PC-9 (cell line): ENCODE results near the gene EBF4. TPM values are rescaled to one million over a fixed set of nuclear protein-coding genes. Genes with fewer than 3 reads are reported as not detected.

Source experiments
- BruUV-seq: library from RNA; stranded (reverse); fragments of 400-500 nt; replicated peaks from 2 replicates; lab custom pipeline; 2021; lab: Mats Ljungman, UMichigan
- CTCF ChIA-PET: fragments of 300-600 bp; sonication (Branson Sonifier 250); formaldehyde crosslinking; loops from one replicate; lab custom pipeline; 2022; ENCODE audit warnings: antibody characterized with exemption; lab: Charles Lee
- POLR2A ChIA-PET: fragments of 300-600 bp; sonication (Branson Sonifier 250); formaldehyde crosslinking; loops from one replicate; lab custom pipeline; 2022; ENCODE audit warnings: antibody characterized with exemption; ENCODE audit not compliant: unreplicated experiment; lab: Charles Lee
- DNase-seq, 2 experiments: peaks; one replicate each; pipeline versions ENCODE4 v3.0.0 to v3.0.0-alpha.2; 2015 to 2022; ENCODE audit warnings: mixed read lengths in 1 of 2
- H2AFZ ChIP-seq: fragments of 200-600 bp; sonication (generic); 2 replicates; pipeline ENCODE4 v1.8.1; 2017; ENCODE audit warnings: antibody characterized with exemption
- H3F3A ChIP-seq: fragments of 200-600 bp; sonication (generic); 2 replicates; pipeline ENCODE4 v1.8.1; 2017; ENCODE audit warnings: antibody characterized with exemption, mild to moderate bottlenecking, low read depth; ENCODE audit not compliant: insufficient read depth
- H3K27ac ChIP-seq: fragments of 200-600 bp; sonication (generic); 2 replicates; pipeline ENCODE4 v1.6.1; 2016; ENCODE audit warnings: mixed run types
- H3K27me3 ChIP-seq: fragments of 200-600 bp; sonication (generic); 2 replicates; pipeline ENCODE4 v1.6.1; 2016; ENCODE audit warnings: low read depth, mixed run types; ENCODE audit not compliant: insufficient read depth
- H3K36me3 ChIP-seq: fragments of 200-600 bp; sonication (generic); 2 replicates; pipeline ENCODE4 v1.6.1; 2016; ENCODE audit warnings: low read depth, mixed run types
- H3K4me1 ChIP-seq: fragments of 200-600 bp; sonication (generic); replicated peaks from 2 replicates; pipeline ENCODE4 v1.6.1; 2016; ENCODE audit warnings: mixed run types; ENCODE audit not compliant: insufficient read depth
- H3K4me2 ChIP-seq: fragments of 200-600 bp; sonication (generic); 2 replicates; pipeline ENCODE4 v1.6.1; 2017; ENCODE audit warnings: mixed run types
- H3K4me3 ChIP-seq: fragments of 200-600 bp; sonication (generic); 2 replicates; pipeline ENCODE4 v1.6.1; 2016; ENCODE audit warnings: mixed run types
- H3K79me2 ChIP-seq: fragments of 200-600 bp; sonication (generic); 2 replicates; pipeline ENCODE4 v1.6.1; 2017; ENCODE audit warnings: low read depth, mixed run types
- H3K9me2 ChIP-seq: fragments of 200-600 bp; sonication (generic); 2 replicates; pipeline ENCODE4 v1.8.1; 2017; ENCODE audit warnings: mild to moderate bottlenecking; ENCODE audit not compliant: insufficient read depth
- H3K9me3 ChIP-seq: fragments of 200-600 bp; sonication (generic); 2 replicates; pipeline ENCODE4 v1.8.1; 2016; ENCODE audit warnings: low read depth; ENCODE audit not compliant: insufficient read depth
- H4K20me1 ChIP-seq: fragments of 200-600 bp; sonication (generic); 2 replicates; pipeline ENCODE4 v1.8.1; 2017; ENCODE audit not compliant: insufficient read depth
- CTCF ChIP-seq: fragments of 200-600 bp; sonication (generic); conservative IDR thresholded peaks from 2 replicates; pipeline ENCODE4 v1.6.1; 2017; ENCODE audit warnings: mixed run types, antibody characterized with exemption, mild to moderate bottlenecking, moderate library complexity
- EZH2 ChIP-seq: fragments of 200-600 bp; sonication (generic); IDR thresholded peaks from 2 replicates; pipeline ENCODE4 v1.8.0; 2017; ENCODE audit warnings: antibody characterized with exemption, low read depth
- intact Hi-C: fragments of 100-400 bp; cut with micrococcal nuclease; formaldehyde crosslinking; loops from one replicate; pipeline ENCODE4 v1.10.0; 2022; ENCODE audit not compliant: unreplicated experiment
- total RNA-seq: library from RNA; stranded (reverse); gene quantifications from 2 replicates; pipeline ENCODE4 v1.2.3, GENCODE V29; 2021

EBF4 gene
- total RNA-seq, 1 experiment from 2014 or later, result 5.1 TPM

- no peak overlapping the region for H3K27ac ChIP-seq
- TF ChIP-seq EZH2 (no peak), CTCF (no peak)
- H2AFZ ChIP-seq, result no peak overlapping the region
- no peaks in the 10 kb centered on the region for H3K79me2 ChIP-seq
- H3K9me2 ChIP-seq, result no peaks in the 10 kb centered on the region
- CTCF ChIA-PET, result no interaction called here
- no peak overlapping the region for H3K4me2 ChIP-seq
- no peaks in the 10 kb centered on the region for H3K9me3 ChIP-seq
- BruUV-seq, result no TSS peak
- H3K27me3 ChIP-seq, result peaks cover 35% of the 10 kb centered on the region
- no peak overlapping the region for H3K4me3 ChIP-seq
- intact Hi-C loops, result no loop called here
- no peak for DNase-seq
- H4K20me1 ChIP-seq, result no peaks in the 10 kb centered on the region
- no peaks in the 10 kb centered on the region for H3K36me3 ChIP-seq
- POLR2A ChIA-PET, result no interaction called here
- H3K4me1 ChIP-seq, result peaks cover 7% of the 10 kb centered on the region
- peaks cover 7% of the 10 kb centered on the region; the same call in 1 of the 2 replicates for H3F3A ChIP-seq
Observed at GRCh38 chr20:2748551-2749342, 56.2 kb downstream of the EBF4 start.

GRCh38 chr20:2749343-2749950 lies 56.9 kb downstream of the EBF4 start:
- intact Hi-C loops, result no loop called here
- TF ChIP-seq CTCF (no peak), EZH2 (no peak)
- POLR2A ChIA-PET, result no interaction called here
- no peak for DNase-seq
- no peaks in the 10 kb centered on the region for H3K36me3 ChIP-seq
- H3K79me2 ChIP-seq, result no peaks in the 10 kb centered on the region
- H3K9me3 ChIP-seq, result no peaks in the 10 kb centered on the region
- H2AFZ ChIP-seq, result no peak overlapping the region
- H3K4me3 ChIP-seq, result no peak overlapping the region
- peaks cover 7% of the 10 kb centered on the region for H3K4me1 ChIP-seq
- peaks cover 7% of the 10 kb centered on the region; the same call in 1 of the 2 replicates for H3F3A ChIP-seq
- no peak overlapping the region for H3K27ac ChIP-seq
- H3K9me2 ChIP-seq, result no peaks in the 10 kb centered on the region
- BruUV-seq, result no TSS peak
- no peak overlapping the region for H3K4me2 ChIP-seq
- CTCF ChIA-PET, result no interaction called here
- H3K27me3 ChIP-seq, result peaks cover 39% of the 10 kb centered on the region
- H4K20me1 ChIP-seq, result no peaks in the 10 kb centered on the region

GRCh38 chr20:2749951-2750490 lies 57.4 kb downstream of the EBF4 start:
- Histone ChIP-seq H3K4me1 (peaks cover 7% of the 10 kb centered on the region), H3K9me2 (no peaks in the 10 kb centered on the region), H2AFZ (no peak overlapping the region), H3K27me3 (peaks cover 40% of the 10 kb centered on the region), H3F3A (peaks cover 7% of the 10 kb centered on the region; the same call in 1 of the 2 replicates), H3K79me2 (no peaks in the 10 kb centered on the region), H3K4me2 (no peak overlapping the region), H4K20me1 (no peaks in the 10 kb centered on the region), H3K27ac (no peak overlapping the region), H3K4me3 (no peak overlapping the region), H3K36me3 (no peaks in the 10 kb centered on the region), H3K9me3 (no peaks in the 10 kb centered on the region)
- intact Hi-C loops, result loop anchor here (10.0 kb wide), 1 partner anchor 565 kb away; no protein-coding TSS in a partner anchor
- ChIA-PET CTCF (interaction anchor here (0.6 kb wide), 1 partner anchor 613 kb away, joined by 4 read pairs; no protein-coding TSS in a partner anchor), POLR2A (no interaction called here)
- no TSS peak for BruUV-seq
- DNase-seq, result no peak
- TF ChIP-seq EZH2 (no peak), CTCF (no peak)
